ENCODE data around the gene RIN3.

- TF ChIP-seq CTCF (conservative IDR thresholded peaks at IDR 0.05 in 1 of 2, IDR thresholded peaks at IDR 0.05 in 1 of 2; ENCODE audit: extremely low read depth in 1 of 2, insufficient read depth in 1 of 2, low read depth in 1 of 2, low read length in 2 of 2) (no peak), EZH2 (IDR thresholded peaks at IDR 0.05; ENCODE audit: borderline replicate concordance, low read length) (no peak)
These were observed 55.3 kb downstream of the RIN3 start for GRCh38 chr14:92568621-92569479.
